H1 (cell line): ENCODE results near the gene CTIF.

Experiments used
- BCL11A ChIP-seq, 2 experiments: IDR thresholded peaks; one replicate each; pipeline ENCODE4 v1.6.1; 2011; ENCODE audit warnings: low read depth in 2 of 2, low read length in 2 of 2, mild to moderate bottlenecking in 2 of 2
- BRCA1 ChIP-seq: IDR thresholded peaks from 2 replicates; pipeline ENCODE4 v1.6.1; 2012; ENCODE audit warnings: low read depth, low read length, improper control_type of control experiment
- EGR1 ChIP-seq: IDR thresholded peaks from 2 replicates; pipeline ENCODE4 v1.6.1; 2011; ENCODE audit warnings: low read depth, low read length, borderline replicate concordance
- SP1 ChIP-seq: IDR thresholded peaks from 2 replicates; pipeline ENCODE4 v1.6.1; 2011; ENCODE audit warnings: low read depth, low read length
- TF ChIP-seq, protein P1 (sequence below): IDR thresholded peaks from 2 replicates; pipeline ENCODE4 v1.6.1; 2012; ENCODE audit warnings: inconsistent platforms
- TF ChIP-seq, protein P2 (sequence below), 3 experiments: IDR thresholded peaks; 1 replicate in 2 of 3; 2 replicates in 1 of 3; pipeline versions ENCODE4 v1.5.1 to v1.6.1; 2011; ENCODE audit warnings: low read length in 3 of 3, mild to moderate bottlenecking in 3 of 3, inconsistent platforms in 2 of 3, low read depth in 1 of 3, moderate library complexity in 1 of 3; ENCODE audit not compliant: insufficient read depth in 1 of 3; ENCODE audit errors: control extremely low read depth in 1 of 3

- TF ChIP-seq, protein P1, sequence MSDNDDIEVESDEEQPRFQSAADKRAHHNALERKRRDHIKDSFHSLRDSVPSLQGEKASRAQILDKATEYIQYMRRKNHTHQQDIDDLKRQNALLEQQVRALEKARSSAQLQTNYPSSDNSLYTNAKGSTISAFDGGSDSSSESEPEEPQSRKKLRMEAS: no peak
- TF ChIP-seq, protein P2, sequence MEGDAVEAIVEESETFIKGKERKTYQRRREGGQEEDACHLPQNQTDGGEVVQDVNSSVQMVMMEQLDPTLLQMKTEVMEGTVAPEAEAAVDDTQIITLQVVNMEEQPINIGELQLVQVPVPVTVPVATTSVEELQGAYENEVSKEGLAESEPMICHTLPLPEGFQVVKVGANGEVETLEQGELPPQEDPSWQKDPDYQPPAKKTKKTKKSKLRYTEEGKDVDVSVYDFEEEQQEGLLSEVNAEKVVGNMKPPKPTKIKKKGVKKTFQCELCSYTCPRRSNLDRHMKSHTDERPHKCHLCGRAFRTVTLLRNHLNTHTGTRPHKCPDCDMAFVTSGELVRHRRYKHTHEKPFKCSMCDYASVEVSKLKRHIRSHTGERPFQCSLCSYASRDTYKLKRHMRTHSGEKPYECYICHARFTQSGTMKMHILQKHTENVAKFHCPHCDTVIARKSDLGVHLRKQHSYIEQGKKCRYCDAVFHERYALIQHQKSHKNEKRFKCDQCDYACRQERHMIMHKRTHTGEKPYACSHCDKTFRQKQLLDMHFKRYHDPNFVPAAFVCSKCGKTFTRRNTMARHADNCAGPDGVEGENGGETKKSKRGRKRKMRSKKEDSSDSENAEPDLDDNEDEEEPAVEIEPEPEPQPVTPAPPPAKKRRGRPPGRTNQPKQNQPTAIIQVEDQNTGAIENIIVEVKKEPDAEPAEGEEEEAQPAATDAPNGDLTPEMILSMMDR (IDR thresholded peaks at IDR 0.05; ENCODE audit: control extremely low read depth in 1 of 3, insufficient read depth in 1 of 3, low read depth in 1 of 3, low read length in 3 of 3): no peak
- TF ChIP-seq EGR1 (no peak), BRCA1 (no peak), SP1 (no peak), BCL11A (IDR thresholded peaks at IDR 0.05; ENCODE audit: low read depth in 2 of 2, low read length in 2 of 2) (no peak)
Observed at GRCh38 chr18:48878471-48878870, 339.6 kb downstream of the CTIF start.
